ENCODE measurements around the gene CISD3. TPM values are rescaled to one million over a fixed set of nuclear protein-coding genes. Genes with fewer than 3 reads are reported as not detected.

CISD3 gene
- total and polyA plus RNA-seq, 11 donors = 21.2 to 80.3 (median 65.1) TPM

DNA sequence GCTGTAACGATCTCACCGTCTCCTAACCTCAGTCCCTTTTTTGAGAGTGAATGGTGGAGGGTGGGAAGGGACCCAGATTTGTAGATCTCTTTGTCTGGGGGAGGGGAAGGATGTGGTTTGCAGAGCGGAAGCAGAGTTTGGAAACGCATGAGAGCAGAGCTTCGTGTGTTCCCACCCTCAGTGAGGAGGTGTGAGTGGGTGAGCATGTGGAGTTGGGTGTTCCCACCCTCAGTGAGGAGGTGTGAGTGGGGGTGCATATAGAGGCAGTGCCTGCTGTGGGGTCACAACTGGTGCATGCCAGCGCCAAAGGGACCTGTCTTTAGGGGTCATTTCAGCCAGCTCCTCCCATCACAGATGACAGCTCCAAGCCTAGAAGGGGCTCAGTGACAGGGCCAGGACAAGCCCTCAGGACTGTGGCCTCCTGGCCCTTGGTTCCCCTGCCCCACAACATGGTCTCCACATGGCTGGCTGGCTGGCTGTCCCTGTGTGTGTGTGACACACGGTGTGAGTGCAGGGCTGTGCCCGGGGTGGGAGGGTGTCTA lies 1.8 kb upstream of the CISD3 start:
- intact Hi-C loops (cut with DNase I) = loop anchor here in 1 of 10 donors (2.0 kb wide), 1 partner anchor 22 kb away; no protein-coding TSS in a partner anchor
- ATAC-seq = no peak
- no peak for TF ChIP-seq POLR2A (IDR thresholded peaks at IDR 0.05)
- TF ChIP-seq, protein P1, sequence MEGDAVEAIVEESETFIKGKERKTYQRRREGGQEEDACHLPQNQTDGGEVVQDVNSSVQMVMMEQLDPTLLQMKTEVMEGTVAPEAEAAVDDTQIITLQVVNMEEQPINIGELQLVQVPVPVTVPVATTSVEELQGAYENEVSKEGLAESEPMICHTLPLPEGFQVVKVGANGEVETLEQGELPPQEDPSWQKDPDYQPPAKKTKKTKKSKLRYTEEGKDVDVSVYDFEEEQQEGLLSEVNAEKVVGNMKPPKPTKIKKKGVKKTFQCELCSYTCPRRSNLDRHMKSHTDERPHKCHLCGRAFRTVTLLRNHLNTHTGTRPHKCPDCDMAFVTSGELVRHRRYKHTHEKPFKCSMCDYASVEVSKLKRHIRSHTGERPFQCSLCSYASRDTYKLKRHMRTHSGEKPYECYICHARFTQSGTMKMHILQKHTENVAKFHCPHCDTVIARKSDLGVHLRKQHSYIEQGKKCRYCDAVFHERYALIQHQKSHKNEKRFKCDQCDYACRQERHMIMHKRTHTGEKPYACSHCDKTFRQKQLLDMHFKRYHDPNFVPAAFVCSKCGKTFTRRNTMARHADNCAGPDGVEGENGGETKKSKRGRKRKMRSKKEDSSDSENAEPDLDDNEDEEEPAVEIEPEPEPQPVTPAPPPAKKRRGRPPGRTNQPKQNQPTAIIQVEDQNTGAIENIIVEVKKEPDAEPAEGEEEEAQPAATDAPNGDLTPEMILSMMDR (IDR thresholded peaks at IDR 0.05) = no peak
- peaks cover 0 to 35% (median 25%) of the 10 kb centered on the region in 9 donors for H3K36me3 ChIP-seq
- 66 to 81% (median 74%) methylated on average over 7 to 8 of the region's 8 CpGs for WGBS, 4 donors
- peak overlapping the region in 1 of 12 donors; percentile 15 for H3K4me3 ChIP-seq
- no peaks in the 10 kb centered on the region for H3K9me3 ChIP-seq
- no peak for DNase-seq
- H3K27ac ChIP-seq = peak overlapping the region in 4 of 12 donors; percentile 8 to 98 (median 52)
- peaks cover 0 to 62% (median 41%) of the 10 kb centered on the region in 12 donors for H3K4me1 ChIP-seq
- H3K27me3 ChIP-seq = no peaks in the 10 kb centered on the region

DNA sequence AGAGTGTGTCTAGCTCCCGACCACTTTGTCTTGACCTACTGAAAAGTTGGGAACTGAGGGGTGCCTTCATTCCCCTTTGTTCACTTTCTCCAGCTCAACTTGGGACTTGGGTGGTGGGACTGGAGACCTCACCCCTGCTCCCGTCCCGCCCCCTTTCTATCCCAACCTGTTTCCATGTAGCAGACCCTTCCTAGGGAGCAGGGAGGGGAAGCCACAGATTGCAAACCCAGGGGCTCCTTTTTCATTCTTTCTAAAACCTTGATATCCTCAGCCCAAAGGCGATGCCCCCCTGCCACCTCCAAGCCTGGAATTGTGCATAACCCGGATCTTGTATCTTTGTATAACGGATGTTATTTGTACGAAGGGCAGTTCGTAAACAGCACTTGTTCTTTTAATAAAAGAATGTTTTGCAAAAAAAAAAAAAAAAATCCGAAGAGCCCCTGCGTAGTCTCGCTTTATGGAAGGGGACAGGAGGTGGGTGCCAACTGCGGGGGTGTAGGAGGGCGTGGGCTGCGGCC lies 714 bp upstream of the CISD3 start:
- H3K27ac ChIP-seq = peak overlapping the region; percentile 66 to 98 (median 92)
- no peak for DNase-seq
- no peak for TF ChIP-seq POLR2A (IDR thresholded peaks at IDR 0.05)
- TF ChIP-seq, protein P1 (IDR thresholded peaks at IDR 0.05) = no peak
- peak overlapping the region; percentile 20 to 98 (median 64) for H3K4me3 ChIP-seq
- peaks cover 0 to 63% (median 39%) of the 10 kb centered on the region in 12 donors for H3K4me1 ChIP-seq
- WGBS, 4 donors = 22 to 30% (median 28%) methylated on average over 14 of the region's 14 CpGs
- H3K27me3 ChIP-seq = no peaks in the 10 kb centered on the region
- no peaks in the 10 kb centered on the region for H3K9me3 ChIP-seq
- H3K36me3 ChIP-seq = peaks cover 0 to 37% (median 25%) of the 10 kb centered on the region in 9 donors
- intact Hi-C loops (cut with DNase I) = loop anchor here in 1 of 10 donors (2.0 kb wide), 1 partner anchor 23 kb away; no protein-coding TSS in a partner anchor
- no peak for ATAC-seq

DNA sequence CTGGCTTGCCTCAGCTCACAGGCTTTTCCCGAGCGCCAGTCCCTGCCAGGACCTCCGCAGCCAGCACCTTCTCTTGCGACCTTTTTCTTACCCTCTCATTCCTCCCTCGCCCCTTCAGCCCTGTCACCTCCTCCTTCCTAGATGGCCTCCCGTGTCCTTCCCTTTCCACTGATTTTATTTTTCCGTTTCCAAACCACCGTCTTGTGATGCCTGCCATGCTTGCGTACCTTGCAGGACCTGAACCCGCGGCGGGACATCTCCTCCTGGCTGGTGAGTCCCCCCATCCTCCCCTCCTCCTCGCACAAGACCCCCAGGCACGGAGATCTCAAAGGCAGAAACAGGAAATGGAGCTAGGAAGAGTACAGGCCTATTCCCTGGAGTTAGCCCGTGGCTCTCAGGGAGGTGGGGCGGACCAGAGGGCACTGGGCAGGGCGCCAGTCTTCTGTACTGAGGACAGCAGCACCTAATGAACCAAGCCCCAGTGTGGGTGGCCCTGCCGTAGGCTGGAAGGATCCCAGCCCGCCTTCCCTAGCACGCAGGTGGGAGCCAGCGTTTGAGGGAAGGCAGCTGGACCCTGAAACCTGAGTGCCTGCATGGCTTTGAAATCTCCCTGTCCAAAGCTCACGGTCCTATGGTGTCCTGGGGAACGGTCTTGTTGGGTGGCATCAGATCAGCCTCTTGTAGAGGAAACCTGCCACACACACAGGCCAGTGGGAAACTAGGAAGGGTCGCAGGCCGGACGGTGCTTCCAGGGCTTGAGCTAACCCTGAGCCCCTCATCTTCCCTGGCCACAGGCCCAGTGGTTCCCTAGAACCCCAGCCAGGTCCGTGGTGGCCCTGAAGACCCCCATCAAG lies 612 bp downstream of the CISD3 start:
- H3K4me3 ChIP-seq = peak overlapping the region; percentile 53 to 98 (median 71)
- intact Hi-C loops (cut with DNase I) = loop anchor here in 9 of 10 donors (1.0 to 10.0 kb wide), 8 partner anchors 18 to 266 kb away; partner anchors contain the start of genes PCGF2 (in 2 of the 9), PSMB3 (in 2 of the 9) and MLLT6 (in 1 of the 9)
- DNase-seq (peak; percentile 80 to 91 (median 88)), ATAC-seq (peak; percentile 37 to 67 (median 58))
- 8 to 17% (median 15%) methylated on average over 18 to 27 of the region's 27 CpGs for WGBS, 4 donors
- H3K27me3 ChIP-seq = no peaks in the 10 kb centered on the region
- no peaks in the 10 kb centered on the region for H3K9me3 ChIP-seq
- peaks cover 0 to 34% (median 16%) of the 10 kb centered on the region in 9 donors for H3K36me3 ChIP-seq
- TF ChIP-seq, protein P1 (IDR thresholded peaks at IDR 0.05) = no peak
- TF ChIP-seq POLR2A (IDR thresholded peaks at IDR 0.05) = no peak
- peaks cover 0 to 68% (median 39%) of the 10 kb centered on the region in 12 donors for H3K4me1 ChIP-seq
- peak overlapping the region; percentile 85 to 98 (median 92) for H3K27ac ChIP-seq

All from heart left ventricle (tissue), 16 donors.